H9 (cell line): ENCODE results near the gene DNAJA4. TPM values are rescaled to one million over a fixed set of nuclear protein-coding genes. Genes with fewer than 3 reads are reported as not detected.

Source experiments
- DNase-seq: peaks from one replicate; pipeline ENCODE4 v3.0.0-alpha.2; 2017
- H2AFZ ChIP-seq: one replicate; pipeline ENCODE4 v1.6.1; 2013; ENCODE audit warnings: mild to moderate bottlenecking, low read length, control low read depth, moderate library complexity
- H2AK5ac ChIP-seq: 2 replicates; pipeline ENCODE4 v1.6.1; 2013; ENCODE audit warnings: low read length, control low read depth, mixed read lengths; ENCODE audit not compliant: insufficient read length
- H2BK120ac ChIP-seq: one replicate; pipeline ENCODE4 v1.6.1; 2013; ENCODE audit warnings: low read depth, mild to moderate bottlenecking, low read length, control low read depth, inconsistent platforms; ENCODE audit not compliant: poor library complexity, severe bottlenecking
- H2BK12ac ChIP-seq: 2 replicates; pipeline ENCODE4 v1.6.1; 2013; ENCODE audit warnings: low read length, control low read depth, mixed read lengths, low read depth; ENCODE audit not compliant: insufficient read length
- H2BK15ac ChIP-seq: 2 replicates; pipeline ENCODE4 v1.6.1; 2013; ENCODE audit warnings: low read depth, low read length, control low read depth
- H2BK20ac ChIP-seq: one replicate; pipeline ENCODE4 v1.6.1; 2013; ENCODE audit warnings: low read depth, mild to moderate bottlenecking, low read length, control low read depth, inconsistent platforms; ENCODE audit not compliant: poor library complexity, severe bottlenecking
- H2BK5ac ChIP-seq: 2 replicates; pipeline ENCODE4 v1.6.1; 2013; ENCODE audit warnings: low read length, control low read depth, mixed read lengths; ENCODE audit not compliant: insufficient read length
- H3K14ac ChIP-seq: 2 replicates; pipeline ENCODE4 v1.6.1; 2013; ENCODE audit warnings: low read length, control low read depth; ENCODE audit not compliant: insufficient read depth
- H3K18ac ChIP-seq: 2 replicates; pipeline ENCODE4 v1.6.1; 2013; ENCODE audit warnings: low read depth, mild to moderate bottlenecking, mixed read lengths, low read length, control low read depth; ENCODE audit not compliant: insufficient read length
- H3K23ac ChIP-seq: 2 replicates; pipeline ENCODE4 v1.6.1; 2013; ENCODE audit warnings: low read length, control low read depth, mixed read lengths, low read depth; ENCODE audit not compliant: insufficient read length
- H3K23me2 ChIP-seq: 2 replicates; pipeline ENCODE4 v1.6.1; 2013; ENCODE audit warnings: low read depth, mild to moderate bottlenecking, mixed read lengths, low read length, control low read depth; ENCODE audit not compliant: insufficient read length, poor library complexity, severe bottlenecking
- H3K27ac ChIP-seq: 2 replicates; pipeline ENCODE4 v1.5.1; 2013; ENCODE audit warnings: low read length, control low read depth, mixed read lengths, low read depth; ENCODE audit not compliant: insufficient read length
- H3K27me3 ChIP-seq: 2 replicates; pipeline ENCODE4 v1.6.1; 2013; ENCODE audit warnings: low read length, control low read depth, inconsistent platforms; ENCODE audit not compliant: insufficient read depth
- H3K4ac ChIP-seq: 2 replicates; pipeline ENCODE4 v1.6.1; 2013; ENCODE audit warnings: low read depth, mild to moderate bottlenecking, control low read depth, inconsistent platforms, low read length, moderate library complexity
- H3K4me1 ChIP-seq: 2 replicates; pipeline ENCODE4 v1.6.1; 2013; ENCODE audit warnings: low read length, control low read depth, inconsistent platforms; ENCODE audit not compliant: insufficient read depth
- H3K4me2 ChIP-seq: 2 replicates; pipeline ENCODE4 v1.6.1; 2013; ENCODE audit warnings: low read length, control low read depth, mixed read lengths; ENCODE audit not compliant: insufficient read length, insufficient read depth
- H3K56ac ChIP-seq: 2 replicates; pipeline ENCODE4 v1.6.1; 2013; ENCODE audit warnings: low read depth, mild to moderate bottlenecking, mixed read lengths, low read length, control low read depth; ENCODE audit not compliant: insufficient read length
- H3K79me1 ChIP-seq: 2 replicates; pipeline ENCODE4 v1.6.1; 2013; ENCODE audit warnings: low read depth, mild to moderate bottlenecking, moderate library complexity, low read length, control low read depth, inconsistent platforms; ENCODE audit not compliant: insufficient read depth, poor library complexity, severe bottlenecking
- H3K79me2 ChIP-seq: 2 replicates; pipeline ENCODE4 v1.6.1; 2013; ENCODE audit warnings: low read length, control low read depth, inconsistent platforms; ENCODE audit not compliant: insufficient read depth
- H3K9ac ChIP-seq: 2 replicates; pipeline ENCODE4 v1.6.1; 2013; ENCODE audit warnings: low read length, control low read depth, mixed read lengths; ENCODE audit not compliant: insufficient read length; ENCODE audit errors: extremely low read depth
- H3K9me3 ChIP-seq: one replicate; pipeline ENCODE4 v1.6.1; 2013; ENCODE audit warnings: low read depth, low read length, inconsistent platforms; ENCODE audit not compliant: control insufficient read depth
- H3T11ph ChIP-seq: one replicate; pipeline ENCODE4 v1.6.1; 2013; ENCODE audit warnings: mild to moderate bottlenecking, low read length, control low read depth, inconsistent platforms
- H4K20me1 ChIP-seq: one replicate; pipeline ENCODE4 v1.6.1; 2013; ENCODE audit not compliant: control insufficient read depth, insufficient read length, insufficient read depth
- H4K5ac ChIP-seq: 2 replicates; pipeline ENCODE4 v1.6.1; 2013; ENCODE audit warnings: low read depth, mild to moderate bottlenecking, mixed read lengths, low read length, control low read depth; ENCODE audit not compliant: insufficient read length
- H4K8ac ChIP-seq: replicated peaks from 2 replicates; pipeline ENCODE4 v1.6.1; 2013; ENCODE audit warnings: low read length, control low read depth, mixed read lengths, low read depth; ENCODE audit not compliant: insufficient read length
- H4K91ac ChIP-seq: 2 replicates; pipeline ENCODE4 v1.6.1; 2013; ENCODE audit warnings: low read depth, mild to moderate bottlenecking, moderate library complexity, mixed read lengths, low read length, control low read depth; ENCODE audit not compliant: insufficient read length
- H3K27ac Mint-ChIP-seq, 3 experiments: 2 replicates in 2 of 3; 3 replicates in 1 of 3; pipeline ENCODE4 v1.8.0; 2020 to 2021; ENCODE audit warnings: mixed read lengths in 3 of 3, mild to moderate bottlenecking in 1 of 3, moderate library complexity in 1 of 3
- H3K27me3 Mint-ChIP-seq: 2 replicates; pipeline ENCODE4 v1.8.0; 2021; ENCODE audit warnings: low read depth, mild to moderate bottlenecking, moderate library complexity, mixed read lengths
- H3K36me3 Mint-ChIP-seq, 3 experiments: 2 replicates in 2 of 3; 3 replicates in 1 of 3; pipeline ENCODE4 v1.8.0; 2020 to 2021; ENCODE audit warnings: low read depth in 3 of 3, mixed read lengths in 3 of 3; ENCODE audit not compliant: insufficient read depth in 1 of 3
- H3K4me1 Mint-ChIP-seq, 2 experiments: 2 replicates each; pipeline ENCODE4 v1.8.0; 2020; ENCODE audit warnings: mixed read lengths in 2 of 2
- H3K4me3 Mint-ChIP-seq, 2 experiments: 2 replicates in 1 of 2; 3 replicates in 1 of 2; pipeline ENCODE4 v1.8.0; 2020 to 2021; ENCODE audit warnings: mild to moderate bottlenecking in 2 of 2, mixed read lengths in 2 of 2, moderate library complexity in 1 of 2
- H3K9me3 Mint-ChIP-seq, 2 experiments: 2 replicates in 1 of 2; 3 replicates in 1 of 2; pipeline ENCODE4 v1.8.0; 2020; ENCODE audit warnings: mild to moderate bottlenecking in 2 of 2, mixed read lengths in 2 of 2, moderate library complexity in 1 of 2
- CTCF ChIP-seq: fragments of 200-600 bp; sonication (generic); conservative IDR thresholded peaks from 3 replicates; pipeline ENCODE4 v1.8.0; 2021; ENCODE audit warnings: antibody characterized with exemption, mild to moderate bottlenecking
- WGBS: extraction: QIAGEN DNeasy Blood & Tissue Kit; methylation state at CpG from one replicate; pipeline ENCODE4 v1.1.7; 2013; ENCODE audit warnings: missing lambda C conversion rate, low lambda C conversion rate, mixed read lengths; ENCODE audit not compliant: insufficient read length; ENCODE audit errors: extremely low coverage; 5-methylcytosine and 5-hydroxymethylcytosine counted together
- total RNA-seq: library from RNA; stranded (reverse); gene quantifications from 2 replicates; pipeline ENCODE4 v1.2.1, GENCODE V29; 2021

DNAJA4 gene
- total RNA-seq, 1 experiment from 2014 or later, result 0.13 TPM

GRCh38 chr15:78237146-78237545 is 27.2 kb upstream of the DNAJA4 start:
- peaks cover 4% of the 10 kb centered on the region; the same call in 1 of the 2 replicates for H3K4me1 ChIP-seq
- H3K79me2 ChIP-seq, result no peaks in the 10 kb centered on the region
- no peak overlapping the region for H4K8ac ChIP-seq
- no peak overlapping the region for H3K56ac ChIP-seq
- no peak overlapping the region for H3T11ph ChIP-seq
- no peak overlapping the region for H2AK5ac ChIP-seq
- H2BK120ac ChIP-seq, result no peak overlapping the region
- peaks cover 28 to 32% of the 10 kb centered on the region in 2 experiments for H3K4me1 Mint-ChIP-seq
- no peak overlapping the region for H2BK5ac ChIP-seq
- no peak overlapping the region for H2BK12ac ChIP-seq
- H3K27me3 ChIP-seq, result no peaks in the 10 kb centered on the region
- H3K9ac ChIP-seq, result no peak overlapping the region
- H3K23me2 ChIP-seq, result no peaks in the 10 kb centered on the region
- no peak overlapping the region for H3K4me2 ChIP-seq
- WGBS, result no CpG with 5 or more reads among the region's 6 CpGs
- H3K23ac ChIP-seq, result no peak overlapping the region
- H3K4me3 Mint-ChIP-seq, result no peak overlapping the region; a peak in 1 of 5 replicates
- H3K79me1 ChIP-seq, result no peaks in the 10 kb centered on the region
- H2AFZ ChIP-seq, result no peak overlapping the region
- peaks cover 0 to 3% of the 10 kb centered on the region in 2 experiments; a peak in 2 of 5 replicates for H3K9me3 Mint-ChIP-seq
- H4K5ac ChIP-seq, result no peak overlapping the region
- H3K27me3 Mint-ChIP-seq, result peaks cover 3% of the 10 kb centered on the region; the same call in 1 of the 2 replicates
- no peak overlapping the region for H3K4ac ChIP-seq
- H4K91ac ChIP-seq, result no peak overlapping the region
- no peak overlapping the region for H2BK20ac ChIP-seq
- no peak for DNase-seq
- H4K20me1 ChIP-seq, result no peaks in the 10 kb centered on the region
- H3K36me3 Mint-ChIP-seq, result no peaks in the 10 kb centered on the region; a peak in 2 of 7 replicates
- no peak overlapping the region for H3K18ac ChIP-seq
- no peak overlapping the region for H3K14ac ChIP-seq
- H3K27ac Mint-ChIP-seq, result peak overlapping the region in 1 of 3 experiments; percentile 73; a peak in 2 of 7 replicates
- H3K9me3 ChIP-seq, result no peaks in the 10 kb centered on the region
- TF ChIP-seq CTCF, result no peak
- no peak overlapping the region for H2BK15ac ChIP-seq
- H3K27ac ChIP-seq, result no peak overlapping the region
